ENCODE measurements around the gene CABP7. TPM values are rescaled to one million over a fixed set of nuclear protein-coding genes. Genes with fewer than 3 reads are reported as not detected.

Gene CABP7
- total RNA-seq, 1 donor from 2014 or later, result 0.12 TPM

DNA sequence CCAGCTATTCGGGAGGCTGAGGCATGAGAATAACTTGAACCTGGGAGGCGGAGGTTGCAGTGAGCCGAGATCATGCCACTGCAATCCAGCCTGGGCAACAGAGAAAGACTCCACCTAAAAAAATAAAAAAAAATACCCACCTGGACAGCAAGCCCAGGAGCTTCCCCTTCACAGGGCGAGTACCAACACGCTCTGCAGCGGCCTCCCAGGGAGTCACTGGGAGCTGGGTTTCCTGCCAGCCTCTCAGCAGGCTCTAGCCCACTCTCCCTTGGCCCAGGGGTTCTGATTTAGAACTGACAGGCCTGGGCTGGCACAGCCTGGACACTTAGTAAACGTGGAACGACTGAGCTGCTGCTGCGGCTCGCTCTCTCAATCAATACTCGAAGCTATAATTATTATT, 2.0 kb upstream of the CABP7 start:
- TF ChIP-seq, protein P1, sequence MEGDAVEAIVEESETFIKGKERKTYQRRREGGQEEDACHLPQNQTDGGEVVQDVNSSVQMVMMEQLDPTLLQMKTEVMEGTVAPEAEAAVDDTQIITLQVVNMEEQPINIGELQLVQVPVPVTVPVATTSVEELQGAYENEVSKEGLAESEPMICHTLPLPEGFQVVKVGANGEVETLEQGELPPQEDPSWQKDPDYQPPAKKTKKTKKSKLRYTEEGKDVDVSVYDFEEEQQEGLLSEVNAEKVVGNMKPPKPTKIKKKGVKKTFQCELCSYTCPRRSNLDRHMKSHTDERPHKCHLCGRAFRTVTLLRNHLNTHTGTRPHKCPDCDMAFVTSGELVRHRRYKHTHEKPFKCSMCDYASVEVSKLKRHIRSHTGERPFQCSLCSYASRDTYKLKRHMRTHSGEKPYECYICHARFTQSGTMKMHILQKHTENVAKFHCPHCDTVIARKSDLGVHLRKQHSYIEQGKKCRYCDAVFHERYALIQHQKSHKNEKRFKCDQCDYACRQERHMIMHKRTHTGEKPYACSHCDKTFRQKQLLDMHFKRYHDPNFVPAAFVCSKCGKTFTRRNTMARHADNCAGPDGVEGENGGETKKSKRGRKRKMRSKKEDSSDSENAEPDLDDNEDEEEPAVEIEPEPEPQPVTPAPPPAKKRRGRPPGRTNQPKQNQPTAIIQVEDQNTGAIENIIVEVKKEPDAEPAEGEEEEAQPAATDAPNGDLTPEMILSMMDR (IDR thresholded peaks at IDR 0.05; ENCODE audit: unreplicated experiment), result no peak
- no peaks in the 10 kb centered on the region for H3K9me3 Mint-ChIP-seq (ENCODE audit: low read depth)
- H3K4me1 Mint-ChIP-seq (ENCODE audit: low read depth), result peaks cover 2% of the 10 kb centered on the region
- H3K27ac Mint-ChIP-seq, result no peak overlapping the region
- H3K36me3 Mint-ChIP-seq (ENCODE audit: insufficient read depth), result no peaks in the 10 kb centered on the region
- no peak for DNase-seq (ENCODE audit: low spot score, unreplicated experiment)
- H3K4me3 Mint-ChIP-seq (ENCODE audit: low read depth), result no peak overlapping the region
- peaks cover 59% of the 10 kb centered on the region for H3K27me3 Mint-ChIP-seq

DNA sequence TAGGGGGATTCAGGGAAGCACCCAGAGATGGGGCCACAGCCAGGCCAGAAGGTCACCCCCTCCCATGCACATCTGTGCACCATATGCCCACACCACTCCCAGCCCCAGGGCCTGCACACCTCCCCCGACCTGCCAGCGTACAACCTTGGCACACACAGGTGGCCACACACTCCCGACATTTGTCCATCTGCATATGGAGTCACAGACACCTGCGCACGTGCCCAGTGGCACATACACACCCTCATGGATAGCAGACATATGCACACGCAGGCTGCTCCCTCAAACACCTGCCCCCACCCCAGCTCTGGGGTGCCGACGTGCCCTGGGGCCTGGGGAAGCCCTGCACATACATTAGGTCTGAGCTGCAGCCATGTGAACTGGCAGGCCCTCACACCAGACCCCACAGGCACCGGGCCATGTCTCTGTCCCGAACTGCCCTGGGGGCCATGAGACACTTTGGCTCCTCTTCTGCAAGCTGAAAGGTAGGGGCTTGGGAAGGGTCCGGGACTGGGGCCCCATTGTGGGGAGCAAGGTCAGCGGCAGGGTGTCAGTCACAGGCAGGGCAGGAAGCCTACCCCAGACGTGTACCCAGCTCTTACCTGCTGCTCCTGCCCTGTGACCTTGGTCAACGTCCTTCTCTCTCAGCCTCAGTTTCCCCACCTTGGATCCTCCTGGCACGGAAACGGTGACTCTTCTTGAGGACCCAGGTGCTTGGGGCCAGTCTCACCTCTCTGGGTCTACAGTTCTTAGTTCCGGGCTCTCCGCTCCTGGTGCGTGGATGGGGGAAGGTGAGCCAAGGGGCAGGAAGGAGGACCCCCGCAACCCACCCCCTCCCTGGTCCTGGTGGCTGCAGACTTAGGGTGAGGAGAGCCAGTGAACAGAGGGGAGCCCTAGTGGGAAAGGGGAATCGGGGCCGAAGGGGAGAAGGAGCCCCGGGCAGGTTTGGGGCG, 579 bp upstream of the CABP7 start:
- no peak overlapping the region for H3K27ac Mint-ChIP-seq
- no peaks in the 10 kb centered on the region for H3K36me3 Mint-ChIP-seq (ENCODE audit: insufficient read depth)
- H3K4me1 Mint-ChIP-seq (ENCODE audit: low read depth), result peaks cover 2% of the 10 kb centered on the region
- TF ChIP-seq, protein P1 (IDR thresholded peaks at IDR 0.05; ENCODE audit: unreplicated experiment), result no peak
- no peak for DNase-seq (ENCODE audit: low spot score, unreplicated experiment)
- H3K27me3 Mint-ChIP-seq, result peaks cover 66% of the 10 kb centered on the region
- H3K4me3 Mint-ChIP-seq (ENCODE audit: low read depth), result no peak overlapping the region
- no peaks in the 10 kb centered on the region for H3K9me3 Mint-ChIP-seq (ENCODE audit: low read depth)

DNA sequence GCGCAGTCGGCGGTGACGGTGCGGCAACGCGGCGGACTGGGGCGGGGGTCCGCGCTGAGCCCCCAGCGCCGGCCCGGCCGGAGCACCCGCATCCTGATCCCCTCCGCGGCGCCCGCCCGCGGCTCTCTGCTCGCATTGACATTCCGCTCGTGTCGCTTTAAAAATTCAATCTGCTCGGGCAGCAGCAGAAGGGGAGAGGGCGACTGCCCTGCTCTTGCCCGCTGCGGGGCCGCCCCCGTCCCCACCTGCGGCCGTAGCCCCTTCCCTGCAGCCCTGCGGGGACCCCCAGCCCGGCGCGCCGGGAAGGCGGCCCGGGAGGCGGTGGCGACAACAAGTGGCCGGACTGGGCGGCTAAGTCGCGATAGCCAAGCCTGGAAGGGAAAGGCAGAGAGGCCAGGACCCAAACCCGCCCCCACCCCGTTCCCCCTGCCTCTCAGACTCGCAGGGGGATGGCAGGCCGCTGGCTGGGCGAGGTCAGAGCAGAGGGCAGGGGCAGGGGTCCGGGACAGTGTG, 1.1 kb downstream of the CABP7 start:
- no peak for DNase-seq (ENCODE audit: low spot score, unreplicated experiment)
- H3K4me1 Mint-ChIP-seq (ENCODE audit: low read depth), result peaks cover 2% of the 10 kb centered on the region
- H3K27me3 Mint-ChIP-seq, result peaks cover 68% of the 10 kb centered on the region
- no peak overlapping the region for H3K27ac Mint-ChIP-seq
- no peak overlapping the region for H3K4me3 Mint-ChIP-seq (ENCODE audit: low read depth)
- H3K36me3 Mint-ChIP-seq (ENCODE audit: insufficient read depth), result no peaks in the 10 kb centered on the region
- TF ChIP-seq, protein P1 (IDR thresholded peaks at IDR 0.05; ENCODE audit: unreplicated experiment), result no peak
- no peaks in the 10 kb centered on the region for H3K9me3 Mint-ChIP-seq (ENCODE audit: low read depth)

DNA sequence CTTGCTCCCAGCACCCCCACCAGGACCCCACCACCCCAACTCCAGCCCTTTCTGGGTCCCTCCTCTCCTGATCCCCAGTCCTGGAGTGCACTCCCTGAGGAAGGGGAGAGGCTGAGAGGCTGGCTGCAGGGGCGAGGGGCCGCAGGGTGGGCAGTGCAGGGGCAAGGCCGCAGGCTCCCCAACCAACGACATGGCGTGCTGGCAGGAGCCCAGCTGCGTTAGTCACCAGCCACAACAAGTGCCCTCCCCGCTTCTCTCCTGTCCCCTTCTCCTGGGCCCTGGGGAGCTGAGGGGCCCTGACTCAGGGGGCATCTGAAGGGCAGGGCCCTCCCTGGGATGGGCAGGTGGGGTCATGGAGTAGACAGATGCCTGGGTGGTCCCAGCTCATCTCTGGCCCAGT, 2.3 kb downstream of the CABP7 start:
- Mint-ChIP-seq H3K27me3 (peaks cover 66% of the 10 kb centered on the region), H3K9me3 (ENCODE audit: low read depth) (no peaks in the 10 kb centered on the region), H3K4me1 (ENCODE audit: low read depth) (peaks cover 2% of the 10 kb centered on the region), H3K36me3 (ENCODE audit: insufficient read depth) (no peaks in the 10 kb centered on the region), H3K27ac (no peak overlapping the region), H3K4me3 (ENCODE audit: low read depth) (no peak overlapping the region)
- TF ChIP-seq, protein P1 (IDR thresholded peaks at IDR 0.05; ENCODE audit: unreplicated experiment), result no peak
- no peak for DNase-seq (ENCODE audit: low spot score, unreplicated experiment)

DNA sequence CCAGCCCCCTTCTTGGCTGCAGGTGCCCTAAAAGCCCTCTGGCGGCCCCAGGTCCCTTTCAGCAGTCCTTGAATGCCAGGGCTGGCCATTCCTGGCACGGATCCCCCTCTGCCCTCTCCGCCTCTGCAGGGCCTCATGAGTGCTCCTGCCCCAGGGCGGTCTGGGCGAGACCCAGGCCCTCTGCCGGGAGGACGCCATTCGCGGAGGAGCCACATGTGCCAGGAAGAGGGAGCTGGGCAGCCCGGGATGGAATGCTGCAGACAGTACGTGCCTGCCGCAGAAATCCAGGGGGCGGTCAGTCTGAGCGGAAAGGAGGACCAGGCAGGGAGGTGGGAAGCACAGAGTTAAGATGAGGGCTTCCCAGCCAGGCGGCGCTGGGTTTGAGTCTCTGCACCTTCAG, 2.8 kb downstream of the CABP7 start:
- Mint-ChIP-seq H3K9me3 (ENCODE audit: low read depth) (no peaks in the 10 kb centered on the region), H3K4me3 (ENCODE audit: low read depth) (no peak overlapping the region), H3K4me1 (ENCODE audit: low read depth) (peaks cover 2% of the 10 kb centered on the region), H3K36me3 (ENCODE audit: insufficient read depth) (no peaks in the 10 kb centered on the region), H3K27ac (no peak overlapping the region), H3K27me3 (peaks cover 62% of the 10 kb centered on the region)
- TF ChIP-seq, protein P1 (IDR thresholded peaks at IDR 0.05; ENCODE audit: unreplicated experiment), result no peak
- DNase-seq (ENCODE audit: low spot score, unreplicated experiment), result no peak
